HepG2 (cell line): ENCODE measurements around the gene HHIPL1. TPM values are rescaled to one million over a fixed set of nuclear protein-coding genes. Genes with fewer than 3 reads are reported as not detected.

Experiments used
- ATAC-seq: fragments of 200-7000 bp; cut with Tn5 transposase; 3 replicates; pipeline ENCODE4 v1.9.1; 2020; ENCODE audit warnings: mild to moderate bottlenecking, moderate library complexity
- BruUV-seq: library from RNA; stranded (reverse); fragments of 400-500 nt; replicated peaks from 2 replicates; lab custom pipeline; 2021; lab: Mats Ljungman, UMichigan
- CTCF ChIA-PET: fragments of 300-600 bp; formaldehyde crosslinking; extraction: SDS; loops from one replicate; lab custom pipeline; 2021; ENCODE audit warnings: low total read pairs, inconsistent platforms, low intra/inter-chr PET ratio; lab: Yijun Ruan, JAX
- POLR2A ChIA-PET: fragments of 350-600 bp; sonication (Branson Sonifier 250); formaldehyde crosslinking; loops from one replicate; lab custom pipeline; 2020; ENCODE audit warnings: antibody characterized with exemption, inconsistent platforms; lab: Yijun Ruan, JAX
- DNase-seq: peaks from one replicate; pipeline ENCODE4 v3.0.0-alpha.2; 2015; ENCODE audit warnings: low spot score
- FAIRE-seq: peaks from 3 replicates; lab custom pipeline; 2011; peaks lifted over from hg19 to GRCh38; lab: Jason Lieb, UNC
- H2AFZ ChIP-seq: one replicate; pipeline ENCODE4 v1.6.1; 2011; ENCODE audit warnings: low read length, inconsistent platforms
- H3K27ac ChIP-seq: fragments of 300-600 bp; 3 replicates; pipeline ENCODE4 v1.8.0; 2011; ENCODE audit warnings: mixed run types, mild to moderate bottlenecking, mixed read lengths, low read length, inconsistent platforms; ENCODE audit not compliant: insufficient read depth; ENCODE audit errors: extremely low read length
- H3K27me3 ChIP-seq, 2 experiments: fragments of 200-600 bp in 1 of 2; 2 replicates in 1 of 2; 3 replicates in 1 of 2; pipeline versions ENCODE4 v1.6.0 to v1.8.0; 2011; ENCODE audit warnings: low read length in 2 of 2, mild to moderate bottlenecking in 2 of 2, moderate library complexity in 2 of 2, inconsistent platforms in 1 of 2; ENCODE audit not compliant: insufficient read depth in 2 of 2, control insufficient read depth in 1 of 2
- H3K36me3 ChIP-seq, 2 experiments: fragments of 200-600 bp in 1 of 2; replicated peaks in 1 of 2; 2 replicates in 1 of 2; 3 replicates in 1 of 2; pipeline versions ENCODE4 v1.5.1 to v1.8.0; 2011; ENCODE audit warnings: low read length in 2 of 2, inconsistent platforms in 1 of 2; ENCODE audit not compliant: insufficient read depth in 2 of 2, control insufficient read depth in 1 of 2
- H3K4me1 ChIP-seq: 2 replicates; pipeline ENCODE4 v1.5.1; 2012; ENCODE audit warnings: low read length, inconsistent platforms; ENCODE audit not compliant: insufficient read depth
- H3K4me2 ChIP-seq: 2 replicates; pipeline ENCODE4 v1.6.0; 2011; ENCODE audit warnings: low read depth, low read length, inconsistent platforms
- H3K4me3 ChIP-seq, 3 experiments: fragments of 200-600 bp in 1 of 3; sonication (generic), shearing (Covaris generic) in 1 of 3; replicated peaks in 1 of 3; 2 replicates each; pipeline ENCODE4 v1.5.1; 2011 to 2016; ENCODE audit warnings: low read length in 3 of 3, inconsistent platforms in 2 of 3, low read depth in 2 of 3, mild to moderate bottlenecking in 2 of 3, control low read depth in 1 of 3, mixed read lengths in 1 of 3; ENCODE audit not compliant: insufficient read depth in 1 of 3
- H3K79me2 ChIP-seq: one replicate; pipeline ENCODE4 v1.6.1; 2011; ENCODE audit warnings: low read length, inconsistent platforms; ENCODE audit not compliant: insufficient read depth
- H3K9ac ChIP-seq: 2 replicates; pipeline ENCODE4 v1.6.0; 2011; ENCODE audit warnings: mild to moderate bottlenecking, low read depth, low read length, inconsistent platforms; ENCODE audit not compliant: insufficient read depth
- H3K9me3 ChIP-seq: 2 replicates; pipeline ENCODE4 v1.5.1; 2012; ENCODE audit warnings: mild to moderate bottlenecking, low read length
- H4K20me1 ChIP-seq: 2 replicates; pipeline ENCODE4 v1.6.0; 2011; ENCODE audit warnings: inconsistent platforms, mild to moderate bottlenecking, low read length, moderate library complexity; ENCODE audit not compliant: insufficient read depth
- ONECUT2 ChIP-seq: sonication (generic); formaldehyde crosslinking; IDR thresholded peaks from 2 replicates; pipeline ENCODE4 v1.4.0; 2020; ENCODE audit warnings: missing genetic modification reagents
- PAWR ChIP-seq: sonication (generic); formaldehyde crosslinking; IDR thresholded peaks from 2 replicates; pipeline ENCODE4 v1.4.0; 2020; ENCODE audit warnings: missing genetic modification reagents, mild to moderate bottlenecking, borderline replicate concordance
- PLSCR1 ChIP-seq: sonication (generic); formaldehyde crosslinking; IDR thresholded peaks from 2 replicates; pipeline ENCODE4 v1.5.0; 2020; ENCODE audit warnings: missing genetic modification reagents, mild to moderate bottlenecking, borderline replicate concordance
- PRDM15 ChIP-seq: sonication (generic); formaldehyde crosslinking; IDR thresholded peaks from 2 replicates; pipeline ENCODE4 v1.4.0; 2020; ENCODE audit warnings: missing genetic modification reagents
- RARA ChIP-seq: IDR thresholded peaks from 2 replicates; pipeline ENCODE4 v1.6.1; 2016; ENCODE audit warnings: missing genetic modification reagents, missing compliant biosample characterization
- REST ChIP-seq, 2 experiments: IDR thresholded peaks; 2 replicates each; pipeline ENCODE4 v1.6.1; 2011 to 2012; ENCODE audit warnings: low read length in 2 of 2, borderline replicate concordance in 1 of 2, low read depth in 1 of 2, mild to moderate bottlenecking in 1 of 2, moderate library complexity in 1 of 2
- SPEN ChIP-seq: sonication (generic); formaldehyde crosslinking; IDR thresholded peaks from 2 replicates; pipeline ENCODE4 v1.5.1; 2020; ENCODE audit warnings: low read depth, mild to moderate bottlenecking, missing genetic modification reagents
- ZBTB38 ChIP-seq: sonication (generic); formaldehyde crosslinking; IDR thresholded peaks from 2 replicates; pipeline ENCODE4 v1.5.1; 2020; ENCODE audit warnings: mild to moderate bottlenecking, missing genetic modification reagents
- ZNF17 ChIP-seq: sonication (generic); formaldehyde crosslinking; IDR thresholded peaks from 2 replicates; pipeline ENCODE4 v1.5.0; 2020; ENCODE audit warnings: mild to moderate bottlenecking, missing genetic modification reagents
- ZNF768 ChIP-seq: sonication (generic); formaldehyde crosslinking; IDR thresholded peaks from 2 replicates; pipeline ENCODE4 v1.4.0; 2020; ENCODE audit warnings: missing genetic modification reagents
- WGBS: methylation state at CpG from one replicate; pipeline ENCODE4 v1.1.6; 2017; ENCODE audit warnings: low lambda C conversion rate; 5-methylcytosine and 5-hydroxymethylcytosine counted together
- in situ Hi-C: cut with HindIII; loops from 2 replicates; pipeline ENCODE4 v1.10.0; 2017; ENCODE audit warnings: low pct_unique_long_range_greater_than_20kb; ENCODE audit not compliant: extremely low pct_ligation_motif_present
- intact Hi-C: fragments of 100-400 bp; cut with micrococcal nuclease; formaldehyde crosslinking; loops from one replicate; pipeline ENCODE4 v1.10.0; 2022; ENCODE audit not compliant: unreplicated experiment
- polyA plus RNA-seq, 8 experiments: library from polyadenylated mRNA; depleted of rRNA in 3 of 8; stranded (reverse) in 7 of 8; unstranded in 1 of 8; fragments of >200 nt; fragmentation: Illumina TruSeq in 4 of 8; extraction: Trizol in 4 of 8; gene quantifications; 2 replicates each; pipeline versions ENCODE4 v1.2.1 to v1.2.3, GENCODE V29; 2011 to 2016; ENCODE audit warnings: low read depth in 4 of 8, missing spikeins in 1 of 8, mixed read lengths in 1 of 8; ENCODE audit not compliant: insufficient read depth in 1 of 8
- total RNA-seq, 5 experiments: library from RNA; depleted of rRNA; stranded (reverse); fragments of >200 nt; fragmentation: Illumina TruSeq; extraction: Trizol; gene quantifications; 2 replicates each; pipeline ENCODE4 v1.2.3, GENCODE V29; 2016; ENCODE audit warnings: low read depth in 1 of 5

The HHIPL1 gene
- total and polyA plus RNA-seq, 2 of the 13 experiments (the other 11 are each of a cell fraction or from before 2014, with no cell fraction given), result not detected

GRCh38 chr14:99596772-99597171 is 48.2 kb upstream of the HHIPL1 start (continued):
- TF ChIP-seq REST (IDR thresholded peaks at IDR 0.05; ENCODE audit: borderline replicate concordance in 1 of 2, low read depth in 1 of 2, low read length in 2 of 2), result no peak
- 0 out of 2 replicates have a peak, but pooled peaks have one; percentile 11 for TF ChIP-seq RARA (CRISPR knock-in tag)
- no peak for TF ChIP-seq ZNF17
- TF ChIP-seq SPEN (CRISPR knock-in tag), result peak; percentile 39; the same call in 1 of the 2 replicates

DNA sequence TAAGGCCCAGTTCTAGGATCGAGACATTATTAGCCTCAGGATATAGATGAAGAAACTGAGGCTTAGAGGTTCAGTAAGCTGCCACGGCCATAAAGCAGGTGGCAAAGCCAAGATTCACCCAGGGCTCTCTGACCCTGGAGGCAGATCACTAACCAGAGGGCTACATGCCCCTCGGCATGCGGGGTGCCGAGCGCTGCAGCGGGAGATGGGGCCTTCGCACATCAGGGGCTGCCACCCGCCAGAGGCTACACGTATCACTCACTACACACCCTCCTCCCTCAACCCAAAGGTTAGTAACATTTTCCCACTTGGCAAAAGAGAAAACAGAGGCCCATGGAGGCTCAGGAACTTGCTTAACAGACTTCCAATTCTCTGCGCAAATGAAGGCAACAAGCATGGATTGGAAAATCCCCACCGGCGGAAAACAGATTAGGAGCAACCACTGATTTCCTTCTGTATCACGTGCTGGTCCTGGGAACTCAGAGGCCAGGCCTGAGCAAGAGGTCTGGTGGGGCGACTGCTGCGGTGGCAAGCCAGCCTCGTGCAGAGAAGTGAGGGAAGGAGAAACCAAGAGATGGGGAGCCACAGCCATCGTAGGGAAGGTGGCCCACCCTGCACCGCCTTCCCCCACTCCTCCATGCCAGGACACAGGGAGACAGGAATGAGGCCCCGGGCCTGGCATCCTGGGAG is 46.9 kb upstream of the HHIPL1 start:
- peak overlapping the region; percentile 90 for H3K4me2 ChIP-seq
- in situ Hi-C loops, result no loop called here
- DNase-seq (no peak), ATAC-seq (no peak), FAIRE-seq (no peak)
- H3K36me3 ChIP-seq, result peaks cover 4 to 12% of the 10 kb centered on the region in 2 experiments; a peak in 3 of 5 replicates
- peaks cover 56% of the 10 kb centered on the region for H4K20me1 ChIP-seq
- intact Hi-C loops, result no loop called here
- H3K79me2 ChIP-seq, result peaks cover 98% of the 10 kb centered on the region
- no peak overlapping the region for H2AFZ ChIP-seq
- H3K4me1 ChIP-seq, result peaks cover 74% of the 10 kb centered on the region
- H3K9me3 ChIP-seq, result no peaks in the 10 kb centered on the region
- H3K27me3 ChIP-seq, result no peaks in the 10 kb centered on the region; a peak in 1 of 5 replicates
- POLR2A ChIA-PET, result interaction anchor here (1.0 to 8.6 kb wide), 5 partner anchors 11 to 44 kb away, joined by 3 to 101 read pairs (median 5); no protein-coding TSS in a partner anchor
- BruUV-seq, result no TSS peak
- 90% methylated on average over 13 of the region's 20 CpGs for WGBS
- CTCF ChIA-PET, result no interaction called here
- peak overlapping the region in 1 of 3 experiments; percentile 85; a peak in 1 of 6 replicates for H3K4me3 ChIP-seq
- 0 out of 2 replicates have a peak overlapping the region, but pooled peaks have one; percentile 70 for H3K9ac ChIP-seq
- peak overlapping the region; percentile 80 for H3K27ac ChIP-seq
- TF ChIP-seq PAWR (CRISPR knock-in tag) (0 out of 2 replicates have a peak, but pooled peaks have one; percentile 36), PRDM15 (CRISPR knock-in tag) (no peak), ZNF768 (peak; percentile 14; the same call in 1 of the 2 replicates), ONECUT2 (CRISPR knock-in tag) (no peak), ZBTB38 (CRISPR knock-in tag) (0 out of 2 replicates have a peak, but pooled peaks have one; percentile 16), PLSCR1 (CRISPR knock-in tag) (no peak)
